ENCODE results near the gene PIGS.

The PIGS gene

DNA sequence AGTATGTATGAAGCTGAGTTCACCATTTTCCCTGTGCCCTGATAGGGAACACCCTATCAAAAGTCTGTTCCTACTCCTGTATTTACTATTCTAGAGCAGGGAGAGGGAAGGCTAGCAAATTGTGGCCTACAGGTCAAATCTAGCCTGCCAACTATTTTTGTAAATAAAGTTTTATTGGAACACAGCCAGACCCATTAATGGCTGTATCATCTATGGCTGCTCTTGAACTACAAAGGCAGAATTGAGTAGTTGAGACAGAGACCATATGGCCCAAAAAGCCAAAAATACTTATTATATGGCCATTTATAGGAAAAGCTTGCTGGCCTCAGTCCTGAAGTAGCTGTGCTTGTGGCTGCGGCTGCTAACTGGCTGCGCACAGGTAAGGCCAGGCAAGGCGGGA is 9.6 kb upstream of the PIGS start:
- no peak for DNase-seq (ENCODE audit: extremely low spot score)
- TF ChIP-seq HDGF (IDR thresholded peaks at IDR 0.05; ENCODE audit: borderline replicate concordance) (no peak), LEF1 (IDR thresholded peaks at IDR 0.05; ENCODE audit: borderline replicate concordance) (no peak), SUZ12 (IDR thresholded peaks at IDR 0.05) (no peak), TARDBP (IDR thresholded peaks at IDR 0.05) (no peak), CTBP1 (IDR thresholded peaks at IDR 0.05; ENCODE audit: borderline replicate concordance) (no peak), BHLHE40 (IDR thresholded peaks at IDR 0.05; ENCODE audit: borderline replicate concordance) (no peak), ARNT (IDR thresholded peaks at IDR 0.05) (no peak), FOXK2 (IDR thresholded peaks at IDR 0.05) (no peak), SP1 (IDR thresholded peaks at IDR 0.05) (no peak), FOXA1 (IDR thresholded peaks at IDR 0.05) (no peak), ELF4 (IDR thresholded peaks at IDR 0.05) (no peak), NFRKB (IDR thresholded peaks at IDR 0.05) (no peak), ZNF384 (IDR thresholded peaks at IDR 0.05) (no peak), FOXM1 (IDR thresholded peaks at IDR 0.05; ENCODE audit: borderline replicate concordance) (no peak), L3MBTL2 (conservative IDR thresholded peaks at IDR 0.05) (no peak)
- TF ChIP-seq, protein P1, sequence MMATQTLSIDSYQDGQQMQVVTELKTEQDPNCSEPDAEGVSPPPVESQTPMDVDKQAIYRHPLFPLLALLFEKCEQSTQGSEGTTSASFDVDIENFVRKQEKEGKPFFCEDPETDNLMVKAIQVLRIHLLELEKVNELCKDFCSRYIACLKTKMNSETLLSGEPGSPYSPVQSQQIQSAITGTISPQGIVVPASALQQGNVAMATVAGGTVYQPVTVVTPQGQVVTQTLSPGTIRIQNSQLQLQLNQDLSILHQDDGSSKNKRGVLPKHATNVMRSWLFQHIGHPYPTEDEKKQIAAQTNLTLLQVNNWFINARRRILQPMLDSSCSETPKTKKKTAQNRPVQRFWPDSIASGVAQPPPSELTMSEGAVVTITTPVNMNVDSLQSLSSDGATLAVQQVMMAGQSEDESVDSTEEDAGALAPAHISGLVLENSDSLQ (IDR thresholded peaks at IDR 0.05) = no peak
- CTCF ChIA-PET = no interaction called here
- POLR2A ChIA-PET = interaction anchor here (0.6 to 1.5 kb wide), 3 partner anchors 9 to 33 kb away, joined by 3 to 7 read pairs (median 3); partner anchors contain the start of genes PIGS and RSKR

DNA sequence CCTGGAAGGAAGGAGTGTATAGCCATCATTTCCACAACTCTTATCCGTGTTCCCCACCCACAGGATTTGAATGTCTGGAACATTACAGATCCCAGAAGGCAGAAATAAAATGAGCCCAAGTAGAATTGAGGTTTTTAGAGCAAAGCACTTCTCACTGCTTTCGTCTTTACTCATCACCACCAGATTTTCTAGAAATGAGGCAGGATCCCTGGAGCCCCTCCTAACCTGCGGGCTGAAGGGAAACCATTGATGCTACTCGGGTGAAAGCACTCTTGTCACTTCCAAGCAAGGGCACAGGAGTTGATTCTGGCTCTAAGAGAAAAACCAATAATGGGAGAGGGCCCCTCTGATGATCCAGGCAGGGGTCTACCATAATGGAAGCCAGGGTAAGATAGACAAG is 8.2 kb upstream of the PIGS start:
- ChIA-PET CTCF (no interaction called here), POLR2A (interaction anchor here (1.5 to 2.0 kb wide), 2 partner anchors 8 to 66 kb away, joined by 5 to 7 read pairs; partner anchors contain the start of genes BLTP2 and PIGS)
- TF ChIP-seq ARNT (IDR thresholded peaks at IDR 0.05) (no peak), HDGF (IDR thresholded peaks at IDR 0.05; ENCODE audit: borderline replicate concordance) (no peak), CTBP1 (IDR thresholded peaks at IDR 0.05; ENCODE audit: borderline replicate concordance) (no peak), FOXM1 (IDR thresholded peaks at IDR 0.05; ENCODE audit: borderline replicate concordance) (no peak), LEF1 (IDR thresholded peaks at IDR 0.05; ENCODE audit: borderline replicate concordance) (no peak), BHLHE40 (IDR thresholded peaks at IDR 0.05; ENCODE audit: borderline replicate concordance) (no peak)
- TF ChIP-seq, protein P1 (IDR thresholded peaks at IDR 0.05) = no peak
- DNase-seq (ENCODE audit: extremely low spot score) = no peak

DNA sequence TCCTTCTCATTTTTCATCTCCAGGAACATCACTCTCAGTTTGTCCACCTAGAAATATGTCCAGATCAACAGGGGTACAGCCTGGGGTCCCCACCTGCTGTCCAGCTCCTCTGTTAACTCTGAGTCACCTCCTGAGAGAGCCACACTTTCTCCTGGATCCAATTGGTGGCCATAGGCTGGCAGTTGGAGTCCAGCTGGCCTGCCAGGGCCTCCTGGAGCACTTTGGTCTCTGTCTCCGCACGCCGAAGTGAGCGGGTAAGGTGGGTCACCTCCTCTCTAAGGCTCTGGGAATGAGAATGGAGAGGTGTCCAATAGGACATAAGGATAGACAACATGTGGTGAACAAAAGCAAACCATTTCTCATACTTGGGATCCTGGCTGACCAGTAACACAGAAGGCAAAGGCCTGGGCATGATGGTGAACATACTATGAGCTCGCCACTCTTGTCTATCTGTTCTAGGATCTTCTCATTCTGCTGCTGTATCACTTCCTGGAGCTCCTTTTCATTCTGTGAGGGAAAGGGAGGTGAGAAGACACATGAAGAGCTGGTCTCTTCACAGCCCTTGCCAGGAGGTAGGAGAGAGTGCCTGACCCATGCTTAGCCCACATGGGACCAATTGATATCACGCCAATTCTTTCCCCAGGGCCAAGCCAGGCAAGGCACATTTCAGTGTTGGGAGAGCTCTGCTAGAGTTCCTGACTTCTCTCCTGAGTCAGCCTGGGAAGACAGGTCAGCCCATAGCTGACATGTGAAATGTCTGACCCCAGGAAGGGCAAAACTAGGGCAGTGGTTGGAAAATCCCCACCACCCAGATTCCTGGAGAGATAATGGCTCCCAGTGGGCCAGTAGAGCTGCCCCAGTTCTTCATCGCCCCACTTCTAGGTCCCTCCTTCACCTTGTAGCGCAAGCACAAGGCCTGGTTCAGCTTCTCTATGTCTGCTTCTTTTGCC is 7.2 kb upstream of the PIGS start:
- ChIA-PET CTCF (interaction anchor here (0.5 to 1.2 kb wide), 2 partner anchors 35 to 1201 kb away, joined by 3 to 5 read pairs; no protein-coding TSS in a partner anchor), POLR2A (interaction anchor here (1.1 to 2.0 kb wide), 2 partner anchors 67 to 83 kb away, joined by 3 to 5 read pairs; partner anchors contain the start of genes BLTP2, SDF2 and SUPT6H)

DNA sequence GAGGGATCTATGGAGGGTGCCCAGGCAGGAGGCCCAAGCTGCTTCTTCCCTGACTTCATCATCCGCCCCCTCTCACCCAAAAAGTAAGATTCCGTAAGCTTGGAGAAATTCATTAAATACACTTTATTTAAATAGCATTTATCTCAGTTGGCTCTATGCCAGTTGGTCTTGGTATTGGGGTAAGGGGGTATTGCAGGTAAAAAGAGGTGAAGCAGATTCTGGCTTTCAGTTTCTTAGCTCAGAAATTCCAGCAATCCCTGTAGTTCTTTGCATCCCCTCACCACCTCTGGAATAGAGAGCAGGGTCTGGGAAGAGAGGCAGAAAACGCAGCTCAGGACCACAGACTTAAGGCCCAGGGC is 6.1 kb upstream of the PIGS start:
- ChIA-PET POLR2A (interaction anchor here (0.6 to 1.4 kb wide), 4 partner anchors 13 to 358 kb away, joined by 3 to 5 read pairs (median 4); partner anchors contain the start of gene RPL23A), CTCF (no interaction called here)
- TF ChIP-seq, protein P1 (IDR thresholded peaks at IDR 0.05) = no peak
- TF ChIP-seq L3MBTL2 (conservative IDR thresholded peaks at IDR 0.05) (no peak), HDGF (IDR thresholded peaks at IDR 0.05; ENCODE audit: borderline replicate concordance) (no peak), FOXA1 (IDR thresholded peaks at IDR 0.05) (no peak), TARDBP (IDR thresholded peaks at IDR 0.05) (no peak), ELF4 (IDR thresholded peaks at IDR 0.05) (no peak), SP1 (IDR thresholded peaks at IDR 0.05) (no peak), ZNF384 (IDR thresholded peaks at IDR 0.05) (no peak), SUZ12 (IDR thresholded peaks at IDR 0.05) (no peak)
- DNase-seq (ENCODE audit: extremely low spot score) = no peak

More for the DNA sequence above, 7.2 kb upstream of the PIGS start:
- TF ChIP-seq HDGF (IDR thresholded peaks at IDR 0.05; ENCODE audit: borderline replicate concordance) (no peak), ARNT (IDR thresholded peaks at IDR 0.05) (no peak), SP1 (IDR thresholded peaks at IDR 0.05) (no peak), FOXA1 (IDR thresholded peaks at IDR 0.05) (no peak), BHLHE40 (IDR thresholded peaks at IDR 0.05; ENCODE audit: borderline replicate concordance) (no peak), L3MBTL2 (conservative IDR thresholded peaks at IDR 0.05) (no peak), NFRKB (IDR thresholded peaks at IDR 0.05) (no peak), TARDBP (IDR thresholded peaks at IDR 0.05) (no peak), FOXK2 (IDR thresholded peaks at IDR 0.05) (no peak), ZNF384 (IDR thresholded peaks at IDR 0.05) (no peak), CTBP1 (IDR thresholded peaks at IDR 0.05; ENCODE audit: borderline replicate concordance) (no peak), FOXM1 (IDR thresholded peaks at IDR 0.05; ENCODE audit: borderline replicate concordance) (no peak), SUZ12 (IDR thresholded peaks at IDR 0.05) (no peak), ELF4 (IDR thresholded peaks at IDR 0.05) (no peak), LEF1 (IDR thresholded peaks at IDR 0.05; ENCODE audit: borderline replicate concordance) (no peak)
- TF ChIP-seq, protein P1 (IDR thresholded peaks at IDR 0.05) = no peak
- DNase-seq (ENCODE audit: extremely low spot score) = no peak

Data from HEK293T (cell line).